ENCODE measurements around the gene HOXB5. TPM values are rescaled to one million over a fixed set of nuclear protein-coding genes. Genes with fewer than 3 reads are reported as not detected.

HOXB5 gene
- total and polyA plus RNA-seq, 2 of the 4 experiments (the other 2 are of a cell fraction) = 0.54 to 18.0 TPM

GRCh38 chr17:48548523-48549280 is 44.9 kb downstream of the HOXB5 start (continued):
- no peak for TF ChIP-seq MXI1 (IDR thresholded peaks at IDR 0.05; ENCODE audit: borderline replicate concordance, low read depth, low read length)

- Histone ChIP-seq H2BK5ac (ENCODE audit: low read depth, low read length, poor library complexity, severe bottlenecking) (peak overlapping the region; percentile 96), H4K91ac (ENCODE audit: insufficient read depth, low read depth, low read length) (peak overlapping the region; percentile 94), H3K18ac (ENCODE audit: low read depth, low read length) (peak overlapping the region; percentile 95), H2BK15ac (ENCODE audit: low read depth, low read length) (peak overlapping the region; percentile 75; the same call in 1 of the 3 replicates), H3K4me1 (ENCODE audit: control insufficient read depth, insufficient read depth, low read length) (peaks cover 40% of the 10 kb centered on the region), H3K9me3 (ENCODE audit: control insufficient read depth, insufficient read depth, low read length) (no peaks in the 10 kb centered on the region), H3K27ac (ENCODE audit: insufficient read depth, low read length) (peak overlapping the region; percentile 98), H3K27me3 (ENCODE audit: control insufficient read depth, insufficient read depth, low read length) (no peaks in the 10 kb centered on the region), H3K9me1 (ENCODE audit: insufficient read depth, low read length) (peaks cover 3% of the 10 kb centered on the region; the same call in 1 of the 2 replicates), H2AK9ac (replicated peaks; ENCODE audit: low read depth, low read length, poor library complexity) (peak overlapping the region; percentile 85), H2AK5ac (ENCODE audit: low read depth, low read length) (peak overlapping the region; percentile 81), H3K4me3 (ENCODE audit: insufficient read depth, low read depth, low read length) (peak overlapping the region; percentile 8; the same call in 1 of the 2 replicates), H3K4ac (ENCODE audit: low read depth, low read length) (peak overlapping the region; percentile 98), H2AFZ (replicated peaks; ENCODE audit: low read length, poor library complexity) (peak overlapping the region; percentile 54), H3K23ac (ENCODE audit: low read depth, low read length) (peak overlapping the region; percentile 100), H4K20me1 (ENCODE audit: insufficient read depth, low read length) (no peaks in the 10 kb centered on the region), H4K5ac (ENCODE audit: low read depth, low read length) (peak overlapping the region; percentile 90), H4K8ac (ENCODE audit: low read depth in 2 of 2, low read length in 2 of 2) (peak overlapping the region; percentile 77 to 80), H3K14ac (replicated peaks; ENCODE audit: low read depth, low read length) (peak overlapping the region; percentile 98), H3K9ac (ENCODE audit: low read depth, low read length) (peak overlapping the region; percentile 94), H2BK120ac (ENCODE audit: low read depth, low read length) (peak overlapping the region; percentile 87), H3K36me3 (ENCODE audit: control insufficient read depth, insufficient read depth, low read length) (peaks cover 29% of the 10 kb centered on the region), H3K56ac (ENCODE audit: extremely low read depth, insufficient read depth, low read length) (peak overlapping the region; percentile 93), H3K79me1 (ENCODE audit: low read depth in 1 of 2, low read length in 2 of 2) (peaks cover 4 to 25% of the 10 kb centered on the region in 2 experiments; a peak in 2 of 4 replicates), H3K4me2 (ENCODE audit: low read depth, low read length) (peak overlapping the region; percentile 84), H2BK20ac (ENCODE audit: low read depth, low read length) (peak overlapping the region; percentile 35)
- intact Hi-C loops (cut with micrococcal nuclease) = no loop called here
- no peak for TF ChIP-seq RFX5 (IDR thresholded peaks at IDR 0.05; ENCODE audit: low read depth, low read length)
- TF ChIP-seq USF2 (IDR thresholded peaks at IDR 0.05; ENCODE audit: low read depth, low read length) = peak; percentile 93
- TF ChIP-seq BHLHE40 (IDR thresholded peaks at IDR 0.05; ENCODE audit: low read depth, low read length) = peak; percentile 70
- TF ChIP-seq POLR2A (IDR thresholded peaks at IDR 0.05; ENCODE audit: low read depth, low read length) = no peak
- dilution Hi-C loops (cut with HindIII; ENCODE audit: low sequenced_read_pairs, unreplicated experiment) = no loop called here
- ATAC-seq (ENCODE audit: low read depth) = no peak
- ChIA-PET POLR2A (ENCODE audit: unreplicated experiment) (interaction anchor here (0.6 to 1.7 kb wide), 8 partner anchors 7 to 213 kb away, joined by 3 to 4 read pairs (median 4); partner anchors contain the start of gene HOXB4), CTCF (interaction anchor here (0.6 kb wide), 1 partner anchor 13 kb away, joined by 4 read pairs; no protein-coding TSS in a partner anchor)
- WGBS, 2 experiments (ENCODE audit: extremely low coverage in 2 of 2, insufficient read length in 1 of 2) = 11% methylated on average over 11 of the region's 24 CpGs; no CpG with 5 or more reads in 1 of the 2 experiments
- in situ Hi-C loops (cut with MboI; ENCODE audit: low sequenced_read_pairs) = loop anchor here (10.0 kb wide), 1 partner anchor 193 kb away; no protein-coding TSS in a partner anchor
- no TSS peak for BruUV-seq (replicated peaks)
- peak; percentile 88 for DNase-seq
Measured at GRCh38 chr17:48547808-48548522, 45.6 kb downstream of the HOXB5 start.
